SK-N-SH (cell line): ENCODE data around the gene PHACTR3.

ENCODE experiments used
- CHD2 ChIP-seq: fragments of 150-350 bp; IDR thresholded peaks from 2 replicates; pipeline ENCODE4 v1.6.1; 2018; ENCODE audit warnings: low read length; ENCODE audit not compliant: partially characterized antibody
- ELF1 ChIP-seq: IDR thresholded peaks from 2 replicates; pipeline ENCODE4 v1.4.0; 2012
- MEF2A ChIP-seq: IDR thresholded peaks from 2 replicates; pipeline ENCODE4 v1.4.0; 2012; ENCODE audit warnings: low read depth, borderline replicate concordance
- RAD21 ChIP-seq: IDR thresholded peaks from 2 replicates; pipeline ENCODE4 v1.6.1; 2012; ENCODE audit warnings: mild to moderate bottlenecking, low read length
- TF ChIP-seq, protein P1 (sequence below): fragments of 200-600 bp; sonication (generic); IDR thresholded peaks from 2 replicates; pipeline ENCODE4 v1.6.1; 2017; ENCODE audit warnings: antibody characterized with exemption, mild to moderate bottlenecking, moderate library complexity
- TF ChIP-seq, protein P2 (sequence below): IDR thresholded peaks from 2 replicates; pipeline ENCODE4 v1.4.0; 2012; ENCODE audit warnings: low read depth

DNA sequence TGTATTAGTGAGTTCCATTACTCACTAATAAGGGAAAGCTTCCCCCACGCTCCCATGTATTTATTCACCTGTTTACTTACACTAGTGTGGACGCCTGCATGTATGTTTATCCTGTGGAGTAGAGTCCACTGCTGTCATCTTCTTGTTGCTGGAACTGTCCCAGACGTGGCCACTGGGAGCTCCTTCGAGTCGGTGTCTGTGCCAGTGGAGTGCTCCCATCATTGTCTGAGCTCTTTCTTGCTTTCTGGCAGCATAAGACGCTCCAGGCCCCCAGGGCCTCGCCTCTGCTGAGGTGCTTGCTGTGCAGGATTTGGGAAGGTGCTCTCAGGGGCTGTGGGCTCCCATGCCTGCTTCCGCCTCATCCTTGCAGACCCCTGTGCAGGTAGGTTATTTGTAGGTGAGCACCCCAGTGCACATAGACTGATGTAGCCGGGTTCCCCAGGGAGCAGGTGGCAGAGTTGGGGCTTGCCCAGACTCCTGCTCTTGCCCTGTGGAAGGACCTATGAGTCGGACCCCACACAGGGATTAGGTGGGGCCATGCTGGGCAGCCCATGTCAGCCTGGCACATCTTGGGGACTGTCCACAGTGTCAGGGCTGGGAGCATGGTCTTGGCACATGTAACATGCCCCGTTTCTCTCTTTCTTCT, 16.6 kb downstream of the PHACTR3 start:
- TF ChIP-seq RAD21 (no peak), CHD2 (no peak), ELF1 (no peak), MEF2A (no peak)
- TF ChIP-seq, protein P1, sequence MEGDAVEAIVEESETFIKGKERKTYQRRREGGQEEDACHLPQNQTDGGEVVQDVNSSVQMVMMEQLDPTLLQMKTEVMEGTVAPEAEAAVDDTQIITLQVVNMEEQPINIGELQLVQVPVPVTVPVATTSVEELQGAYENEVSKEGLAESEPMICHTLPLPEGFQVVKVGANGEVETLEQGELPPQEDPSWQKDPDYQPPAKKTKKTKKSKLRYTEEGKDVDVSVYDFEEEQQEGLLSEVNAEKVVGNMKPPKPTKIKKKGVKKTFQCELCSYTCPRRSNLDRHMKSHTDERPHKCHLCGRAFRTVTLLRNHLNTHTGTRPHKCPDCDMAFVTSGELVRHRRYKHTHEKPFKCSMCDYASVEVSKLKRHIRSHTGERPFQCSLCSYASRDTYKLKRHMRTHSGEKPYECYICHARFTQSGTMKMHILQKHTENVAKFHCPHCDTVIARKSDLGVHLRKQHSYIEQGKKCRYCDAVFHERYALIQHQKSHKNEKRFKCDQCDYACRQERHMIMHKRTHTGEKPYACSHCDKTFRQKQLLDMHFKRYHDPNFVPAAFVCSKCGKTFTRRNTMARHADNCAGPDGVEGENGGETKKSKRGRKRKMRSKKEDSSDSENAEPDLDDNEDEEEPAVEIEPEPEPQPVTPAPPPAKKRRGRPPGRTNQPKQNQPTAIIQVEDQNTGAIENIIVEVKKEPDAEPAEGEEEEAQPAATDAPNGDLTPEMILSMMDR = no peak
- TF ChIP-seq, protein P2, sequence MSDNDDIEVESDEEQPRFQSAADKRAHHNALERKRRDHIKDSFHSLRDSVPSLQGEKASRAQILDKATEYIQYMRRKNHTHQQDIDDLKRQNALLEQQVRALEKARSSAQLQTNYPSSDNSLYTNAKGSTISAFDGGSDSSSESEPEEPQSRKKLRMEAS = no peak
